ENCODE measurements around the gene LRRC3C.

DNA sequence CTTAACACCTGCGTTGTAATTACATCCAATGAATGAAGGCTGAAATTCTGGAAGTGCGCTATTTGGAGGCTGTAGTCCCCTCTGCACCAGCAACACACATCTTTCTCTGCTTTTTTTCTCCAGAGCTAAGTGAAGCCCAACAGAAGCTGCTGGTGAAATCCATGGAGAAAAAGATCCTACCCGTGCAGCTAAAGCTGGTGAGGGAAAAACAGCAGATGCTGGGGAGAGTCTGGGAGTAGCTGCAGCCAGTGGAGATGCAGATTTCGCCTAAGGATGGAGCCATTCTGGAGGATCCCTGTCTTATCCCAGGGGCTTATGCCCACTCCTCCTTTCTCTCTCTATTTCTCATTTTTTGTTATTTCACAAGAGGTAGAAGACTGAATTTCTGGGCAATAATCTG, 48.3 kb downstream of the LRRC3C start:
- TF ChIP-seq EZH2 (IDR thresholded peaks at IDR 0.05) (no peak), POLR2AphosphoS5 (IDR thresholded peaks at IDR 0.05; ENCODE audit: borderline replicate concordance, low read depth, low read length) (no peak), FOXP2 (optimal IDR thresholded peaks at IDR 0.05; ENCODE audit: control extremely low read depth, extremely low read length, insufficient read depth) (no peak)

Measured in SK-N-MC (cell line).